Measurements from ENCODE around the gene AGAP1.

The AGAP1 gene

GRCh38 chr2:235734688-235735231, 240.9 kb downstream of the AGAP1 start:
- no peaks in the 10 kb centered on the region for H3K36me3 ChIP-seq (ENCODE audit: control insufficient read depth, low read length)
- H3K27ac ChIP-seq (ENCODE audit: low read depth, low read length), result no peak overlapping the region
- no peaks in the 10 kb centered on the region for H3K9me2 ChIP-seq (replicated peaks; ENCODE audit: control insufficient read depth, low read length)
- H3K9me3 ChIP-seq (ENCODE audit: control insufficient read depth, insufficient read depth, low read length), result no peaks in the 10 kb centered on the region
- H3K79me2 ChIP-seq (ENCODE audit: control insufficient read depth, low read length), result no peaks in the 10 kb centered on the region
- H3F3A ChIP-seq (ENCODE audit: control insufficient read depth, insufficient read depth), result no peaks in the 10 kb centered on the region
- H3K27me3 ChIP-seq (ENCODE audit: control insufficient read depth, low read length), result no peaks in the 10 kb centered on the region
- no peak overlapping the region for H3K4me2 ChIP-seq (ENCODE audit: low read length)
- no peaks in the 10 kb centered on the region for H4K20me1 ChIP-seq (ENCODE audit: control insufficient read depth, insufficient read depth, low read depth, low read length)
- H3K4me1 ChIP-seq (ENCODE audit: control insufficient read depth, low read length), result no peaks in the 10 kb centered on the region
- no peak for TF ChIP-seq CTCF (IDR thresholded peaks at IDR 0.05; ENCODE audit: low read depth, low read length, poor library complexity, severe bottlenecking)
- TF ChIP-seq EZH2phosphoT487 (IDR thresholded peaks at IDR 0.05; ENCODE audit: borderline replicate concordance, low read length), result no peak
- no peak overlapping the region for H3K4me3 ChIP-seq (ENCODE audit: low read length)

- no peaks in the 10 kb centered on the region for H3K4me1 ChIP-seq (ENCODE audit: control insufficient read depth, low read length)
- no peaks in the 10 kb centered on the region for H4K20me1 ChIP-seq (ENCODE audit: control insufficient read depth, insufficient read depth, low read depth, low read length)
- H3K4me3 ChIP-seq (ENCODE audit: low read length), result no peak overlapping the region
- no peaks in the 10 kb centered on the region for H3K36me3 ChIP-seq (ENCODE audit: control insufficient read depth, low read length)
- no peak overlapping the region for H3K4me2 ChIP-seq (ENCODE audit: low read length)
- H3F3A ChIP-seq (ENCODE audit: control insufficient read depth, insufficient read depth), result no peaks in the 10 kb centered on the region
- H3K27me3 ChIP-seq (ENCODE audit: control insufficient read depth, low read length), result no peaks in the 10 kb centered on the region
- H3K9me3 ChIP-seq (ENCODE audit: control insufficient read depth, insufficient read depth, low read length), result no peaks in the 10 kb centered on the region
- H3K9me2 ChIP-seq (replicated peaks; ENCODE audit: control insufficient read depth, low read length), result no peaks in the 10 kb centered on the region
- H3K79me2 ChIP-seq (ENCODE audit: control insufficient read depth, low read length), result no peaks in the 10 kb centered on the region
- no peak overlapping the region for H3K27ac ChIP-seq (ENCODE audit: low read depth, low read length)
- TF ChIP-seq EZH2phosphoT487 (IDR thresholded peaks at IDR 0.05; ENCODE audit: borderline replicate concordance, low read length) (no peak), CTCF (IDR thresholded peaks at IDR 0.05; ENCODE audit: low read depth, low read length, poor library complexity, severe bottlenecking) (no peak)
These were observed 243.6 kb downstream of the AGAP1 start for GRCh38 chr2:235737396-235737795.

GRCh38 chr2:235737840-235738239, 244.0 kb downstream of the AGAP1 start:
- no peaks in the 10 kb centered on the region for H4K20me1 ChIP-seq (ENCODE audit: control insufficient read depth, insufficient read depth, low read depth, low read length)
- H3K9me2 ChIP-seq (replicated peaks; ENCODE audit: control insufficient read depth, low read length), result no peaks in the 10 kb centered on the region
- no peak overlapping the region for H3K4me3 ChIP-seq (ENCODE audit: low read length)
- H3K36me3 ChIP-seq (ENCODE audit: control insufficient read depth, low read length), result no peaks in the 10 kb centered on the region
- no peaks in the 10 kb centered on the region for H3K79me2 ChIP-seq (ENCODE audit: control insufficient read depth, low read length)
- no peaks in the 10 kb centered on the region for H3F3A ChIP-seq (ENCODE audit: control insufficient read depth, insufficient read depth)
- no peak for TF ChIP-seq CTCF (IDR thresholded peaks at IDR 0.05; ENCODE audit: low read depth, low read length, poor library complexity, severe bottlenecking)
- no peak for TF ChIP-seq EZH2phosphoT487 (IDR thresholded peaks at IDR 0.05; ENCODE audit: borderline replicate concordance, low read length)
- H3K27ac ChIP-seq (ENCODE audit: low read depth, low read length), result no peak overlapping the region
- H3K9me3 ChIP-seq (ENCODE audit: control insufficient read depth, insufficient read depth, low read length), result no peaks in the 10 kb centered on the region
- no peaks in the 10 kb centered on the region for H3K4me1 ChIP-seq (ENCODE audit: control insufficient read depth, low read length)
- H3K27me3 ChIP-seq (ENCODE audit: control insufficient read depth, low read length), result no peaks in the 10 kb centered on the region
- no peak overlapping the region for H3K4me2 ChIP-seq (ENCODE audit: low read length)

All from DOHH2 (cell line).